ENCODE data around the gene RNF39.

Gene RNF39

DNA sequence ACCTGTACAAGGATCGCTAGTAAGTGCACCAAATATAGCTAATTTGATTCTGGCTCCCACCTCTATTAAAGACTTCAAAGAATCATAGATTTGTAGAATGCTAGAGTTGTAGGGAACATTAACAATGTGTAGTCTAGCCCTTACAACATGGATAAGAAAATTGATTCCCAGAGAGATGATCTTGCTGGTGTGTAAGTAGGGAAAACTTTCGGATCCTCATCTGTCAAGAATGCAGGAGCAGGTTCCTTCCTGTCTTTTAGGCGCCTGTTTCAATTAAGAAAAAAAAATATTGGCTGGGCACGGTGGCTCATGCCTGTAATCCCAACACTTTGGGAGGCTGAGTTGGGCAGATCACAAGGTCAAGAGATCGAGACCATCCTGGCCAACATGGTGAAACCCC lies 12.3 kb upstream of the RNF39 start:
- peaks cover 63% of the 10 kb centered on the region for H3K27me3 Mint-ChIP-seq (ENCODE audit: low read depth)
- H3K9me3 Mint-ChIP-seq: no peaks in the 10 kb centered on the region
- no peak overlapping the region for H3K4me3 Mint-ChIP-seq
- H3K36me3 Mint-ChIP-seq (ENCODE audit: low read depth): no peaks in the 10 kb centered on the region
- H3K27ac Mint-ChIP-seq: no peak overlapping the region
- no peaks in the 10 kb centered on the region for H3K4me1 Mint-ChIP-seq
- TF ChIP-seq CTCF (IDR thresholded peaks at IDR 0.05; ENCODE audit: unreplicated experiment in 3 of 3): no peak

DNA sequence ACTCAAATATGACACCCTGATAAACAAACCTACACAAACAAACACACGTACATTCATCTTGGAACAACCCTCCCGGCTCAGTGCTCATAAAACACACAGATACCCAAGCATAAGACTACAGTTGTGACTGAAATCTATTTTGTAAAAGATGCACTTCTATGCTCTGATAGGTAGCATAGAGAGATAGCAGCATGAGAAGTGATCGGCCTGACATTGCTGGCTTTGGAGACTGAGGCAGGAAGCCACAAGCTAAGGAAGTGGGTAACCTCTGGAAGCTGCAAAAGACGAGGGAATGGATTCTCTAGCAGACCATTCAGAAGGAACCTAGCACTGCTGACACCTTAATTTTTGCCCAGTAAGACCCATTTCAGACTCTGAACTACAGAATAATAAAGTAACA lies 1.6 kb upstream of the RNF39 start:
- no peak overlapping the region for H3K4me3 Mint-ChIP-seq

DNA sequence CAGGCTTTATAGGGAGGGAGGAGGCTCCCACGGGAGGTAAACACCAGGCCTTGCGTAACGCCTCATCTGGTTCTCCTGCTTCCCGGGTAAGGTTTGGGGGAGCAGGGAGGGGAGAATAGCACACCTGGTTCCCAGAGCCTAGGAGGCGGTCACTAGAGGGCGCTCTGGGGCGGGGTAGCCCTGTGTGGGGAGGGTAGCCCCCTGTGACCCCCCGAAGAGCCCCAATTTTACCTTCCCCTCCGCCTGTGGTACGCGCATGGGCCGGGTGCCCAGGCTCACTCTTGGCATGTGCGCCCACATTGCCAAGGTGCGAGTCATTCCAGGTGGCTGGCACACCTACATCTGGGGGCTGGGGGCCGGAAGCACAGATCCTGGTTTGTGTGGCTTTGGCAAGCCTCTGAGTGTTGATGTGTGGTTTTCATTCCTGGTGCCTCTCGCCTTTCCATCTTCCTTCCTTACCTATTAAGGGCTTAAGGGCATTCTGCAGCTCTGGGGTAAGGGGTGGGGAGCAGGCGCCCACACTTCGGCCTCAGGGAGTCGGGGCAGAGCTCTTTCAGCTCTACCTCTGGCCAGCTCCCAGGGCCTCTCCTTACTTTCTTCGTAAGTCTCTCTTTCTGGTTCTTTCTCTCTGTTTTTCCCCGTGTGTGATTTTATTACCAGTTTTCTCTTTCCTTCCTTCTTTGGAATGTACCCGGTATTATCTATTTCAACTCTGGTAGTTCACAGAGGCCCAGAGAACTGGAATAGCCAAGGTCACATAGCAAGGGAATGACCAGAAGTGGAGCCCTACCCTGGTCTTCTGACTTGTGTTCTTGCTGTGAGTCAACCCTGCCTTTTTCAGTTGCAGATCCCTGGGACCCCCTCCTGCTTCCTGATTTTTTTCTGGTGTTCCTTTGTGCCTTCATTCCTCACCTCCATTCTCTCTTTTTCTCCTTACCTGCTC lies 492 bp upstream of the RNF39 start:
- Mint-ChIP-seq H3K4me3 (peak overlapping the region; percentile 76 to 79 (median 78)), H3K27me3 (ENCODE audit: low read depth) (peaks cover 94% of the 10 kb centered on the region), H3K27ac (no peak overlapping the region), H3K36me3 (ENCODE audit: low read depth) (peaks cover 16% of the 10 kb centered on the region), H3K9me3 (peaks cover 5% of the 10 kb centered on the region), H3K4me1 (peaks cover 14% of the 10 kb centered on the region)
- TF ChIP-seq CTCF (IDR thresholded peaks at IDR 0.05; ENCODE audit: unreplicated experiment in 3 of 3): peak in 2 of 3 experiments; percentile 11 to 37

More for the DNA sequence above, 1.6 kb upstream of the RNF39 start:
- Mint-ChIP-seq H3K4me1 (peaks cover 6% of the 10 kb centered on the region), H3K9me3 (peaks cover 5% of the 10 kb centered on the region), H3K36me3 (ENCODE audit: low read depth) (peaks cover 9% of the 10 kb centered on the region), H3K27ac (no peak overlapping the region), H3K27me3 (ENCODE audit: low read depth) (peaks cover 84% of the 10 kb centered on the region)
- TF ChIP-seq CTCF (IDR thresholded peaks at IDR 0.05; ENCODE audit: unreplicated experiment in 3 of 3): no peak

DNA sequence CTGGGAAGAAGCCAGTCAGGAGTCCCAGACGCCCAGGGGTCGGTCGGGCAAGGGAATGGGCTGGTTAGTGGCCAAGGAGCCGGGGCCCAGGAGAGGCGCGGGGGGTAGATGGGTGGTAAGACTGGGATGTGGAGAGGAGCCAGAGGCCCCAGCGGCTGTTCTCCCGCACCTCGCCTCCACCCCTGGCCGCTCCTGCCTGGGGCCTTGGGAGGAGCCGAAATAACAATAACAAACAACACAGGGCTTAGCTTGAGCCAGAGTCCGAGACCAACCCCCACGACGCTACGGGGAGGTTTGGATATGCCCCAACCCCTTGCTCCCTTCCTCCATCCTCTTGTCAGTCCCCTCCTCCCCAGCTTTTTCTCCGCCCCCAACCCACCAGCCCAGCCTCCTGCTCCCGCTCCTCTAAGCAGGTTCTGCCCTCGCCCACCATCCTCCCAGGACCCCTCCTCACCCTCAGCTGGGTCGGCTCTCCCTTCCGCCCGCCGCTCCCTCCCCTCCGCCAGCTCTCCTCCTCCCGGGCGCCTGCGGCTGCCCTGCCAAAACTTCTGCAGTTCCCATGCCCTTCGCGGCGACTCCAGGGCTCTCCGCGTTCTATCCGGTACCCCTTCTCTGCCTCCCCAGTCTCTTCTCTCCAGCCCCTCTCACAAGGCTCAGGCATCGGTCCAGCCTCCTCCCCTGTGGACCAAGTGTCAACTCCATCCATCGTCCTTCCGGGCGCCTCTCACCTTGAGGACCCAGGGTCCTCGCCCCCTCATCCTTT lies 1.1 kb downstream of the RNF39 start:
- no peak overlapping the region for H3K27ac Mint-ChIP-seq
- peaks cover 20% of the 10 kb centered on the region for H3K4me1 Mint-ChIP-seq
- peaks cover 29% of the 10 kb centered on the region for H3K36me3 Mint-ChIP-seq (ENCODE audit: low read depth)
- no peak for TF ChIP-seq CTCF (IDR thresholded peaks at IDR 0.05; ENCODE audit: unreplicated experiment in 3 of 3)
- peak overlapping the region; percentile 61 to 77 (median 63) for H3K4me3 Mint-ChIP-seq
- peaks cover 98% of the 10 kb centered on the region for H3K27me3 Mint-ChIP-seq (ENCODE audit: low read depth)
- H3K9me3 Mint-ChIP-seq: no peaks in the 10 kb centered on the region

GRCh38 chr6:30073489-30074235 lies 1.9 kb downstream of the RNF39 start:
- peaks cover 20% of the 10 kb centered on the region for H3K4me1 Mint-ChIP-seq
- H3K27me3 Mint-ChIP-seq (ENCODE audit: low read depth): peaks cover 95% of the 10 kb centered on the region
- TF ChIP-seq CTCF (IDR thresholded peaks at IDR 0.05; ENCODE audit: unreplicated experiment in 3 of 3): no peak
- no peaks in the 10 kb centered on the region for H3K9me3 Mint-ChIP-seq
- peaks cover 34% of the 10 kb centered on the region for H3K36me3 Mint-ChIP-seq (ENCODE audit: low read depth)
- H3K4me3 Mint-ChIP-seq: peak overlapping the region; percentile 56 to 69 (median 61)
- H3K27ac Mint-ChIP-seq: no peak overlapping the region

Measured in nephron (organoid).